Measurements from ENCODE around the gene FAM163B.

FAM163B gene

GRCh38 chr9:133595910-133596309 is 13.3 kb downstream of the FAM163B start:
- DNase-seq = no peak

GRCh38 chr9:133594310-133594709 is 14.9 kb downstream of the FAM163B start:
- no peak for DNase-seq

DNA sequence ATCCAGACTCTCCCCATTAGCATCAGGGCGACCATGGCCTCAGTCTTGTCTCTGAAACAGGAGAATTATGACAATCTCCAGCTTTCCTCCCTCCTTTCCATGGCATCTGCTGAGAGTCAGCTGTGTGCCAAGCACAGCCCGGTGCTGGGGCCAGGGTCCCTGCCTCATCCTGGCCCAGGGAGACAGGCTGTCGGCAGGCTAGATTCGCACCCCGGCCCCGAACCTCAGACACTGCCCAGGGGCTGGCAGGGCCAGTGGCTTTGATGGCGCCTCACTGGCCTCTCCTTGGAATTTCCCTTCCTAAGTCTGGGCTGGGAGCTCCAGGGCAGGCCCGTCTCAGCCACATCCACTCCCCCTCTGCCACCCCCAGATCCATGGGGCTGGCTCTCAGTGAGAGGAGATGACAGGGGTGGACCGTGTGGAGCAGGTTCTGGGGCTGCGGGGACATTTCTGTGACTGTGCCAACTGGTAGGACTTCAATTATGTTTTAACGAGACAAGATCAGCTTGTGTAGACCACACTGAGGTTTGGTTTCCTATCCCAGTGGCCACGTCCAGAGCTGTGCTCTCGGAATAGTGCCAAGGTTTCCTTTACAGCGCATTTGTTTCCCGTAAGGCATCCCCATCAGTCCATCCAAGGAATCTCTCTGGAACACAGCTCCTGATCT is 15.5 kb downstream of the FAM163B start:
- DNase-seq = no peak

DNA sequence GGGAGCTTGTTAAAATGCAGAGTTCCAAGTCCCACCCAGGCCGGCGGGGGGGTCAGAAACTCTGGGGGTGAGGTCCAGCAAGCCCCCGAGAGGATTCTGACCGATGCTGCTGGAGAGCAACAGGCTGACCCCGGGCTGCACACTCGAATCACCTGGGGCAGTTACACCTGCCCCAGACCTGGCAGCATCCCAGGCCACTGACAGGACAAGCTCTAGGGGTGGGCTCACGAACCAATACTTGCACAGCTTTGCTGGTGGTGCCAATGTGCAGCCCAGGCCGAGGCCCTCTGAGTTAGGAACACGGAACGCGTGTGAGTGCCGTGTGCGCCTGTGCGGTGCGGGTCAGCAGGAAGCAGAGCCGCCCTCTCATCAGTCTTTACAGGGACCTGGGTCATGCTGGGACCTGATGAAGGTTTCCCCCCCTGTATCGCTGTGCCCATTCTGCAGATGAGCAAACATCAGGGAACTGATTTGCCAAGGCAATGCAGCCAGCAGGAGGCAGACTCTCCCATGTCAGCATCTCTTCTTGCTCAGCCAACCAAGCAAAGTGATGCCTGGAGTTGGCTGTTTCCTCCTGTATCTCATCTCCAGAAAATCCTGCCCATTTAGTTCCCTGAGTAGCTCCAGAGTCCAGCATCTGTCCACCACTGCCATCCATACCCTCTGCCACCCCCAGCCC is 16.3 kb downstream of the FAM163B start:
- DNase-seq = no peak

DNA sequence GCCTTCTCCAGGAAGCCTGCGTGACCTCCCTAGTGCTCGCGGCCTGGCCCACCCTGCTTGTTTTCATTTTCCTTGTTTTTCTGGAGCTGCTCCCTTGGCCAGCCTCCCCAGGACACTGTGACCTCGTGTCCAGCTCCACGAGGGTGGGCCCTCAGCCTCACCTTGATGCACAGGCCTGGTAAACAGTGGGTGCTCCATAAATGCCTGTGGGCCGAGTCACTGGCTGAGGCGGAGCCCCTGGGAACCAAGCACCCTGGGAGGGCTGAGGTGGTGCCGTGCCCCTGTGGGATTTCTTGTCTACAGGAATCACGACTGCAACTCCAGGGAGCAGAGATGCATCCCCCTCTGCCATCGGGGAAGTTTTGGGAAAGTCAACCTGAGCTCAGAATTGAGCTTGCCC is 17.2 kb downstream of the FAM163B start:
- DNase-seq = no peak

GRCh38 chr9:133591116-133591910 is 17.9 kb downstream of the FAM163B start:
- no peak for DNase-seq

DNA sequence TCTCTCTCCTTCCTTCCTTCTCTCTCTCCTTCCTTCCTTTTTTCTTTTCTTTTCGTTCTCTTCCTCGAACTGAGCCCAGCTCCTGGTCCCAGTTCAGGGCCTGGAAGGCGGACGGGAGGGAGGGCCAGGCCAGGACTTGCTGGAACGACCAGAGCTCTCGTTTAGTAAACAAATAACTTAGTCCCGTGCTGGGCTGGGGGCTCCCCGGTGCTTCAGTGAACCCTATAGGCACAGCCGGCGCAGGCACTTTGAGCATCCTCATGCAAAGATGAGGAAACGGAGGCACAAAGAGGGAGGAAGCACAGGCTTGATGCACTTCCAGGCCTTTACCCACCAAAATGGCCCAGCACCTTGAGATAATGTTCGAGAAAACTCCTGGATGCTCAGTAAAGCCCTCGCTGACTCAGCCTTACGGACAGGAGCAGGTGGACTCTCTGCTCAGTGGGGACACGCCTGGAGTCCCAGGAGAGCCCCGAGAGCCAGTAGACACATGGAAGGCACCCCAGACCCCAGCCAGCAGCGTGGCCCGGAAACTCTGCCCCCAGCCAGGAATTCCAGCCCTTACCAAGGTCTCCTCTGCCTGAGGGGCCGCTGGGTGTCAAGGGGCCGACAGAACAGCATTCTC is 18.8 kb downstream of the FAM163B start:
- DNase-seq = no peak

DNA sequence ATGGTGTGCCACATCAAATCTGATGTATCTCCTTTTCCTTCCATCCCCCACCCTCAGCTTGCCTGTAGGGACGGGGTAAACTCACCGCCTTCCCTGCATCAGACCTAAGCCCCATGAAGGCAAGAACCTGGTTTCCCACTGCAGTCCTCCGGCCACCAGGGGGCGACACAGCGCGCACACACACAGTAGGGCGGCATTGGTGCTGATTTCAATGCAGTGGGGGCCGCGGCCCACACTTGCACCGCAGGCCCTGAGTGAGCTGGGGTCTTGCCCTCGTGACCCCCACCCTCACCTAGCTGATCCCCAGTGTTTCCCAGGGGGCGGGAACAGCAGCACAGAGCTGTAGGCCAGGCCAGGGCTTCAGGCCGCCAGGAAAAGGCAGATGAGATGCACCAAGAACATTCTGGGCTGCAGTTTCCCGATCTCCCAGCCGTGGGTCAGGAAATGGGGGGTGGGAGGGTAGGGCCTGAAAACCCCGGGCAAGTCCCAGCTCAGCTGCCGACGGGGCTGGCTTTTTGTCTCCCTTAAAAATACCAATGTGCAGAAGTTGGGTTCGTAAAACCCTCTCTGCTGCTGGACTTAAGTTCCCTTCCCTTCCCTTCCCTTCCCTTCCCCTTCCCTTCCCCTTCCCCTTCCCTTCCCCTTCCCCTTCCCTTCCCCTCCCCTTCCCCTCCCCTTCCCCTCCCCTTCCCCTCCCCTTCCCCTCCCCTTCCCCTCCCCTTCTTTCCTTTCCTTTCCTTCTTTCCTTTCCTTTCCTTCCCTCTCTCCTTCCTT is 19.5 kb downstream of the FAM163B start:
- no peak for DNase-seq

DNA sequence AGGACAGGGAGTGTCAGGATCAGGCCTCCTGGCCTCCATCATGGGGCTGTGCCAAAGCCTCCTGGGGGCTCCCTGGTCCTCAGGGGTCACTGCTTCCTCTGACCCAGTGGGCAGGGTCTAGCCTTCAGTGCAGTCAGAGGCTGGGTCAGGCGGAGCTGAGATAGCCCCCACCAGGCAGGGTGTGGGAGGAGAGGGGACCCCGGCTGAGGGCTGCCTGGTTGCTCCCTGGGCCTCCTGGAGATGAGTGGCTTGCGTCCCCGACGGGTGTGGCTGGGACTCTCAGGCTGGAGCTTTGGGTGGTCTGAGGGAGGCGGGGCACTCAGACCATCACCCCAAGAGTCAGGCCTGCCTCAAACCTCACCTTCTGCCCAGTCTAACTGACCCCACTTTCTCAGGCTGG is 21.7 kb downstream of the FAM163B start:
- DNase-seq = no peak

- no peak for DNase-seq
These were observed 22.1 kb downstream of the FAM163B start for GRCh38 chr9:133587051-133587450.

DNA sequence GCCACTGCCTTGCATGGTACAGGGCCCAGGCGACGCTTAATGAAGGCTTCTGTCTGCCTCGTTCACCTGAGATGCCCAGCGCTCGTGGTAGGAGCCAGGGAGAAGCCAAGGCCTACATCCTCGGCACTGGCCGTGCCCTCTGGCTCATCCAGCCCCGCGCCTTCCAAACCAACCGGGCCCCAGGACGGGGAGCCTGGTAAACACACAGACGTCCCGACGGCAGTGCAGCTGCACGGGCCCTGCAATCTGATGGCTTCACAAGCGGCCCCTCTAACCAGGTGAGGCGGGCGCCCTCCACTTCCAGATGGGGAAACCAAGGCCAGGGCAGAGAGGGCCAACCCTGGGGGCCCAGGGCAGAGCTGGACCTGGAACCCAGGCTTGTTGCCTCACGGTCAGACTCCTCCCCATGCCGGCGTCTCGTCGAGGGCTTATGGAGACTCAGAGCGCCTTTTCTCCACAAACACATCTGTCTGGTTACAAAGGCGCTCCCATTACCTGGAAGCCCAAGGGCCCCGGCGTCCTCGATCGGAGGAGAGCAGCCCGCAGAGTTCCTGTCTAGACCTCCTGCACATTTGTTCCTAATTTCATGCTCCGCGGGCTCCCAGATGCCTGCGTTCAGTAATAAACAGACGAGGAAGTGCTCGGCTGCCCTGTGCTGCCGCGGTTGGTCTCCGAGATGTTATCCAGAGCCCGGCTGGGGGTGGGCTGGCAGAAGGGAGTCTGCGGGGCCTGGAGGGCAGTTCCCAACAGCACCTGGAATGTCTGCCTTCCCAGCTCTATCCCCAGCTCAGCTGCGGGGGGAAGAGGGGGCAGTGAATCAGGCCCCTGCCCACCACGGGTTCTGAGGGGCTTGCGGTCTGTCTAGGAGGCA is 23.5 kb downstream of the FAM163B start:
- peak; percentile 70 for DNase-seq

GRCh38 chr9:133584559-133585476 is 24.4 kb downstream of the FAM163B start:
- DNase-seq = peak; percentile 78

DNA sequence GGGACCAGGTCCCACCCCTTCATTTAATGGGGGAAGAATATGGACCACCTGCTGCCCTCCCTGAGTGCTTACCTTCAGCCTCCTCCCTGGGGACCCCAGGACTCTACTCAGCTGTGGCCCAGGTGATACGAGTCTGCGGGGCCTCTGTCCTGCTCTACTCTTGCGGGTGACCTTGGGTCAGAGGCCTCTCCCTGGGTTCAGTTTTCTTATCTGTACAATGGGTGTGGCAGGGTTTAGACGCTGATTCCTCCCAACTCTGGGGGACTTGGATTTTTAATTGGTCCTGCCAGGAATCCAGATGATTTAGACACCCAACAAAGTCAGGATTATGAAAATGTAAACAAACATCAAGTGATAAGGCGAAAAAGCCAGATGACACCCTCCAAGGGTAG is 25.0 kb downstream of the FAM163B start:
- DNase-seq = no peak

GRCh38 chr9:133583586-133583985 is 25.6 kb downstream of the FAM163B start:
- no peak for DNase-seq

- no peak for DNase-seq
These were observed 26.1 kb downstream of the FAM163B start for GRCh38 chr9:133583111-133583510.

- peak; percentile 18 for DNase-seq
These were observed 26.6 kb downstream of the FAM163B start for GRCh38 chr9:133582501-133583045.

DNA sequence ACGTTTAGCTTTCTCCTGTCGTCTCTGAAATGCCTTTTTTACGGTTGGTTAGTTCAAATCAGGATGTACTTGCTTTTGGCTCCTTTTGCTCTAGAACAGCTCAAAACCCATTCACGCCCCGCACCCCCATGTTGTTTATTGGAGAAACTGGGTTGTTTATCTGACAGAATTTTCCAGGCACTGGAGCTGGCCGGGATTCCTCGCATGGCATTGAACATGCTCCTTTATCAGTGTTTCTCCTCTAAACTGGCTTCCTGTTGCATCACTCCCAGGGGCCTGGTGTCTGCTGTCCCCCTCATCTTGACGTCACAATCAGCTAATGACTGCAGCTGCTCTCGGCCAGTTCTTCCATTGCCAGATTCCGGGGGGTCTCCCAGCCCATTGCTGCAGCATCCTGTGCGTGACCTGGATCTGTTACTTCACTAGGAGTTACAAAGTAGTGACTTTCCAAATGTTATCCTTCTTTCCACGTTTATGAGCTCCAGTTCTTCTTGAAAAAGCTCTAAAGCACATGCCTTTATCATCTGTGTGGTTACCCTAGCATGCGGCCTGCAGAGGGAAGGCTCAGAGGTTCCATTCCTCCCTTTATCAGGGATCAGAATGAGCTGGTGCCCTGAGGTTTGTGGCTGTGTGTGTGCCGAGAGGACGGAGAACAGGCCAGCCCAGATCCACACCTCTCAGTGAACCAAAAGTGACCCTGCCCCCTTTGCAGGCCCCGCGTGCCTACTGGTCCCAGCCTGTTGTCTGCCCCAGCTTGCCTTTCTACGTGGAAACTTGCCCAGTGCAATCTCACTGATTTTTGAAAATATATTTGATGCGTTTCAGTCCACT is 27.5 kb downstream of the FAM163B start:
- peak; percentile 46 for DNase-seq

DNA sequence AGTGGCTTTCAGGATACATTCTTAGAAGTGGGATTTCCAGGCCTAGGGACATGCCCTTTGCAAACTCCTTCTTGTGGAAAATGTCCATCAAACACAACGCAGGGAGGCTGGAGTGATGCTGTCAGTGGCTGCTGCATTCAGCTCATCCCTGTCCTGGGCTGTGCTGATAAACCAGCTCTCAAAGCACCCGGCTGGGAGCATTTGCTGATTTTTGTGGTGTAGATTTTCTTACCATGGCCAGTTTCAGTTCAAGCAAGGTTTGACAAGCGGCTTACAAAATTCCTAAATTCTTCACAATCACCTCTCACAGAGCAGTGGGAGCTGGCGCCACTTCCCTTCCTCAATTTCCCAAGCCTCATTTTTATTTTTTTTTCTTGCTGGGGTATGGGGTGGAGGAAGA is 28.2 kb downstream of the FAM163B start:
- peak; percentile 40 for DNase-seq

DNA sequence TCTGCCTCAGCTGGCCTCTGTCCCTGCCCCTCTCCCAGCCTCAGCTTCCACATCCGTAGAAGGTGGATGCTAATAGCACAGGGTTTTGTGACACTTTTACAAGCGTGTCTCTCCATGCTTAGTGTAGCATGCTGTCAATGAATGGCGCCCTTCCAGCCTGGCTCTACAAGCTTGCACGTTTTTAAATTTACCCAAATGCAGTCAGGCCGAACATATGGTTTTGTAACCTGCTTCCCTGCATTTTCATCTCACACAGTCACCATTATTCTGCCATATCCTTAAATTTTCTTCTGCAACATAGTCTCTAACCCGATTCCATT is 28.8 kb downstream of the FAM163B start:
- DNase-seq = peak; percentile 35
